Panc1 (cell line): ENCODE measurements around the gene CISTR.

ENCODE experiments used
- POLR2AphosphoS5 ChIP-seq: IDR thresholded peaks from 2 replicates; pipeline ENCODE4 v1.6.1; 2012; ENCODE audit warnings: mild to moderate bottlenecking, low read depth, low read length, moderate library complexity
- REST ChIP-seq, 2 experiments: IDR thresholded peaks; 2 replicates each; pipeline ENCODE4 v1.6.1; 2011 to 2012; ENCODE audit warnings: low read depth in 2 of 2, control low read depth in 1 of 2, low read length in 1 of 2, mild to moderate bottlenecking in 1 of 2, moderate library complexity in 1 of 2; ENCODE audit not compliant: insufficient read depth in 1 of 2
- SIN3A ChIP-seq: IDR thresholded peaks from 2 replicates; pipeline ENCODE4 v1.6.1; 2012; ENCODE audit warnings: low read depth, mild to moderate bottlenecking, low read length, moderate library complexity, borderline replicate concordance; ENCODE audit not compliant: insufficient read depth
- TCF7L2 ChIP-seq: IDR thresholded peaks from 2 replicates; pipeline ENCODE4 v1.6.1; 2011; ENCODE audit warnings: mild to moderate bottlenecking, low read depth, low read length, inconsistent platforms
- TF ChIP-seq, protein P1 (sequence below): fragments of 450-650 bp; IDR thresholded peaks from 2 replicates; pipeline ENCODE4 v1.5.1; 2017; ENCODE audit warnings: mild to moderate bottlenecking

GRCh38 chr12:53743266-53744129 lies 8.3 kb downstream of the CISTR start:
- TF ChIP-seq, protein P1, sequence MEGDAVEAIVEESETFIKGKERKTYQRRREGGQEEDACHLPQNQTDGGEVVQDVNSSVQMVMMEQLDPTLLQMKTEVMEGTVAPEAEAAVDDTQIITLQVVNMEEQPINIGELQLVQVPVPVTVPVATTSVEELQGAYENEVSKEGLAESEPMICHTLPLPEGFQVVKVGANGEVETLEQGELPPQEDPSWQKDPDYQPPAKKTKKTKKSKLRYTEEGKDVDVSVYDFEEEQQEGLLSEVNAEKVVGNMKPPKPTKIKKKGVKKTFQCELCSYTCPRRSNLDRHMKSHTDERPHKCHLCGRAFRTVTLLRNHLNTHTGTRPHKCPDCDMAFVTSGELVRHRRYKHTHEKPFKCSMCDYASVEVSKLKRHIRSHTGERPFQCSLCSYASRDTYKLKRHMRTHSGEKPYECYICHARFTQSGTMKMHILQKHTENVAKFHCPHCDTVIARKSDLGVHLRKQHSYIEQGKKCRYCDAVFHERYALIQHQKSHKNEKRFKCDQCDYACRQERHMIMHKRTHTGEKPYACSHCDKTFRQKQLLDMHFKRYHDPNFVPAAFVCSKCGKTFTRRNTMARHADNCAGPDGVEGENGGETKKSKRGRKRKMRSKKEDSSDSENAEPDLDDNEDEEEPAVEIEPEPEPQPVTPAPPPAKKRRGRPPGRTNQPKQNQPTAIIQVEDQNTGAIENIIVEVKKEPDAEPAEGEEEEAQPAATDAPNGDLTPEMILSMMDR: peak; percentile 94
- TF ChIP-seq POLR2AphosphoS5 (no peak), SIN3A (no peak), REST (IDR thresholded peaks at IDR 0.05; ENCODE audit: insufficient read depth in 1 of 2, low read depth in 2 of 2, low read length in 1 of 2) (no peak), TCF7L2 (no peak)
